Activated naive CD8-positive, alpha-beta T cell treated with anti-CD3 and anti-CD28 coated beads, Interleukin-2, amount 50 U/mL, for 16 hours (primary cell): ENCODE measurements around the gene AKAP13.
"Not testable (repeated sequence)": the region's sequence is repeated elsewhere in the genome, so short reads cannot be mapped to it uniquely, and the experiment has no call there.

ENCODE experiments used
- DNase-seq: peaks from one replicate; pipeline ENCODE4 v3.0.0-alpha.2; 2020; ENCODE audit warnings: low read depth, low spot score

The AKAP13 gene

DNA sequence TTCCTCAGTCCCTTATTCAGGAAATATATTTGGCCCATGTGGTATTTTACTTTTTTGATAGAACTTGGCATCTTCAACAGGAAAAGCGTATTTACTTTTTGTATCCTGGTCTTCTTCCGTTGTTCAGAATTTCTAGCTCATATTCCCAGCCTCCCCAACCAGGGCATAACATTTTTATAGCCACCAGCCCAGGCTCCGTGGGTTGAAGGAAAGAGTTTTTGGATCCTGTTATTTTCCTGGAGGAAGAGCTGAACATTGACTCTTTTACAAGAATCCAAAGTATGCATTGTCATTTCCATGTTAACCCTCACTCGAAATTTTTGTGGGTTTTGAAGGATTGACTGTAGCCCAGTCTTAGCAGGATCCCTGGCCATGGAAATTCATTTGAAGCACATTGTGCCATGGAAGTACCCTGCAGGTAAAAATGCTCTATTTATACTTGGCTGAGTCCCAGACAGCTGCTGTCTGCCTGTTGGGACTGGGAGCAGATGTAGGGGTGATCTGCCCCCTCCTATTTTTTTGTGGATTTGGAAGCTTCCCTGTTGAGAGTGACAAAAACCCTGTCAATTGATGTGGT is 98.8 kb downstream of the AKAP13 start:
- no peak for DNase-seq

- DNase-seq: no peak
Measured at GRCh38 chr15:85480923-85481322, 100.5 kb downstream of the AKAP13 start.

DNA sequence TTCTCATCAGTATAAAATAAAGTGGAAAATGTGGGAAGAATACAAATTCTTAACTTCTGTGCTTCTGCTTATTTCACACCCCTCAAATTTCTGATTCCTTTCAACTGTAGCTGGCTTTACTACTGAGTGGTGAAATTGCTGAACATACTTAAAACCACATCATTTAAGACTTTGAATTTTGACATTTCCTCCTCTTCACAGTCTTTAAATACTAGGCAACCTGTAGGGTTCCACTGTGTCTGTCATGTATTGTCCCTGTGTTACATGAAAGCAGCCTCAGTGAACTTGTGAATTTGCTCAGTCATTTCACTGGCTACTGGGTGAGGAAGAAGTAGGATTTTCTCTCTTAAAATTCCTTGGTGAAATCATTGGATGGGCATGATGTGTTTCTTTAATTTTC is 101.1 kb downstream of the AKAP13 start:
- not testable (repeated sequence) for DNase-seq

DNA sequence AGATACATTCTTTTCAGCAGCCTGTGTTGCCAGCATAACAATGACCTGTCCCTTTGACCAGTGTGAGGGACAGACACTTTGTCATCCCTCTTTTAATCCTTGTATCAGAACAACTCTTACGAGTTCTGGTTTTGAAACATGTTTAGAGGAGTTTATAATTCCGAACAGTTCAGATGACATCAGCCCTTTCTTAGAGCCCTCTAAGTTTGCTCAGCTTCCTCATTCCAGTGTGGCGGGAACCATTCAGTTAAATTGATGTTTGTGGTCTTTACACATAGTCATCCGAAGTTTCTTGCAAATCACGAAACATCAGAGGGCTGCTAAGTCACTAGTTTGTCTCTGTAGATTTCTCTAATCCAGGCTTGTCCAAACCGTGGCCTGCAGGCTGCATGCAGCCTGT is 102.5 kb downstream of the AKAP13 start:
- DNase-seq: no peak

- not testable (repeated sequence) for DNase-seq
Measured at GRCh38 chr15:85483955-85484354, 103.6 kb downstream of the AKAP13 start.

DNA sequence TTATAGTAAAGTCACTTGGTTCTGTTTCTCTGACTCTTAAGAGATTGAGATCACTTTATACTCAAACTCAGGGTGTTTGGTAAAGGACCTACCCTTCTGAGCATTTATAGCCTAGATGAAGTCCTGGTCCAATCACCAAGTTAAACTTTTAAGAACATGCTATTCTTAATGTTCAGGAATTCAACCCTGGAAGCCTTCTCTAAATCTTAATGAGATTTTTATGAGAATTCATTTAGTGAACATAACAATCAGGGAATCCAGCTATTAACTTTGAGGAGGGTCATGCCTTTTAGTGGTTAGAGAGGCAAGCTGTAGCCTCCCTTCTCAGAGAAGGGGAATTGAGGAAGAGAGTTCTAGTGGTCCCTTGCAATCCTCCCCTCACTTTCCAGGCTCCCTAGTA is 104.5 kb downstream of the AKAP13 start:
- not testable (repeated sequence) for DNase-seq

GRCh38 chr15:85485956-85486567 is 105.7 kb downstream of the AKAP13 start:
- DNase-seq: peak; percentile 37

DNA sequence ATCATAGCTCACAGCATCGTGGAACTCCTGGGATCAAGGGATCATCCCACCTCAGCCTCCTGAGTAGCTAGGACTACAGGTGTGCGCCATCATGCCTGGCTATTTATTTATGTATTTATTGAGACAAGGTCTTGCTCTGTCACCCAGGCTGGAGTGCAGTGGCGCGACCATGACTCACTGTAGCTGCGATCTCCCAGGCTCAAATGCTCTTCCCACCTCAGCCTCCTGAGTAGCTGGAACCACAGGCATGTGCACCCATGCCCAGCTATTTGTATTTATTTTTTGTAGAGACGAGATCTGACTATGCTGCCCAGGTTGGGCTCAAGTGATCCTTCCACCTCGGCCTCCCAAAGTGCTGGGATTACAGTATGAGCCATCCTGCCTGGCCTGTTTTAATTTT is 107.4 kb downstream of the AKAP13 start:
- not testable (repeated sequence) for DNase-seq

GRCh38 chr15:85488997-85489396 is 108.6 kb downstream of the AKAP13 start:
- DNase-seq: no peak

DNA sequence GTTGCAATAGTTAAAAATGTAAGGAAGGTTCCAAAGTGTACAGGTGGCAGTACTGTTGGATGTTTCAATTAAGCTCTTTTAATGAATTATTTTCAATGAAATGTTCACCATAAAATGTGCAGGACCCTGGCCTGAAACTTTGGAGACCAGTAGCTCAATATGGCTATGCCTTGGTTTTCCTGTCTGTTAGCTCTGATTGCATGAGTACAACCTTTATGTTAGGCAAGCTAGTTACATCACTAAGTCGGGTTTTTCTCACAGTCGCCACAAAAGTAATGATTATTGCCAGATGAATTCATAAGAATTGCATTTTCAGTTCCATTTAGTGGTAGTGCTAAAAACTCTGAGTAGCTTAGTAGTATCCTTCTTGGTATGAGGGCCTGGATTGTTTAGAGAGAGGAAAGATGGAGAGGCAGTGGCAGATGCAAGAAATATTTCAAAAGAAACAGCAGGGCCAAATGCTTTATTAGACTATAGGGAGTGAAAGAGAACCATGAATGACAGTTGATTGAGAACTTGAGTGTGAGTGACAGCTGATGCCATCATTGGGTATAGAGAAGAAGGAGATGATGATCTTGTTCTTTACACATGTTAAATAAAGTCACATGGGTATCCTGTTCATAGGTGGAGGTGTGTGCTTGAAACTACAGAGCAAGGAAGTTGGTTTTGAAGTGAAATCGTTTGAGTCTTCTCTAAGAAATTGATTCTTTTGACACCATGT is 109.5 kb downstream of the AKAP13 start:
- DNase-seq: no peak

DNA sequence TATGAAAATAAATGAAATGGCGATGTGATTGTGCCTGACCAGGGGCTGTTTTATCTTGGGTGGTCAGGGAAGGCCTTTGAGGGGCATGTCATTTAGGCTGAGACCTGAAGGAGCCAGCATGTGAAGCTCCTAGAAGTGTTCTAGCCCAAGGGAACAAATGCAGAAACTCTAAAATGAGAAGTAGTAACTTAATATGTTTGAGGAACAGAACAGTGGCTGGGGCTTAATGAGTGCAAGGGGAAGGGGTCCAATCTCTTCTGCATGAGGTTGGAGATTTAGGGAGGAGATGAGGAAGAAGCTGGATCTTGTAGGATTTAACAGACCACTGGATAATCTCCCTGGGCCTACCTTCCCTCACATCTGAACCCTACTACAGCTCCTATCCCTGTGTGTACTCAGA is 110.5 kb downstream of the AKAP13 start:
- DNase-seq: no peak

DNA sequence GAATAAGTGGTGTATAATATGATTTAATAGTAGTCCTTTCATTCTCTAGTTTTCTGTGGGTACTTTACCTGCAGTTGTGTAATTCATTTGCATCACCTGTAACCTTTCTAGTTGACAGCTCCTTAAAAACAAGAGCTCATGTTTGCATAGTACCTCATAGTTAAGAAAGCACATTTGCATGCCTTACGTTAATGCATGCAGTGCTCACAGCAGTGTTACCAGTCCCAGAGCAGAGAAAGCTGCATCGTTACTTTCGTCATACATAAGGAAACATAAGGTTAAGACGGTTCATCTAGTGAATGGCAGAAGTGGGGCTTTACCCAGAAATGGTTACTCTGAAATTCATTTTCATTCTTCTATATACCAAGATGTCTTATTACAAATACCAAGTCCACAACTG is 111.3 kb downstream of the AKAP13 start:
- DNase-seq: no peak

DNA sequence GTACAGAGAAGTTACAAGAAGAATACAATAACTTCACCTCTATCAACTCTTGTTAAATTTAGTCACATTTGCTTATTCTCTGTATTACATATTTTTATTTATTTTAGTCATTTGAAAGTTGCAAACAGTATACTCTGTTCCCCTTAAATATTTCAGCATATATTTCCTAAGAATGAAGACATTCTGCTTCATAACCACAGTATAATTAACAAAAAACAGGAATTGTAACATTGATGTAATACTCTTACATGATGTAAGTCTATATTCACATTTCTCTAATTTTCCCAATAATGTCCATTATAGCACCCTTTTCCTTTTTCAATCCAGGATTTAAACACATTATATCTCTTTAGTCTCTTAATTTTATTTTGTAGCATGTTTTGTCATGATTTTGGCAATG is 112.0 kb downstream of the AKAP13 start:
- no peak for DNase-seq

- DNase-seq: no peak
Measured at GRCh38 chr15:85493260-85493659, 112.9 kb downstream of the AKAP13 start.

GRCh38 chr15:85494048-85494777 is 113.8 kb downstream of the AKAP13 start:
- DNase-seq: no peak

DNA sequence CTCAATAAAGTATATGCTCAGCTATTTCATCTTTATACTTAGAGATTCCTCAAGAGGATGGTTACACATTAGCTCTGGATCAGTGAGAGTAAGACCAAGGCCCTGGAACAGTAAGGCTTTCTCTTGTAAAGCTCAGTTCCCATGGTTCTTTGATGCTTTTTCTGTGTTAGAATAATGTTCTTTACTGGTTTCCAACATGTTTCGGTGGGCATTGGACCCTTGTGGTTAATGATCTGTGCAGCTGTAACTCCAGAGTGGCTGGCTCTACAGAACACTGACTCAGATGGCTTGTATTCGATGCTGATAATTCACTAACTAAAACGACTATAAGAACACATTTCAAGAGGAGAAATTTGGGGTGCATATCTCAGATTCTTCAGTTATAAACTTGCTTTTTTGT is 114.7 kb downstream of the AKAP13 start:
- no peak for DNase-seq

DNA sequence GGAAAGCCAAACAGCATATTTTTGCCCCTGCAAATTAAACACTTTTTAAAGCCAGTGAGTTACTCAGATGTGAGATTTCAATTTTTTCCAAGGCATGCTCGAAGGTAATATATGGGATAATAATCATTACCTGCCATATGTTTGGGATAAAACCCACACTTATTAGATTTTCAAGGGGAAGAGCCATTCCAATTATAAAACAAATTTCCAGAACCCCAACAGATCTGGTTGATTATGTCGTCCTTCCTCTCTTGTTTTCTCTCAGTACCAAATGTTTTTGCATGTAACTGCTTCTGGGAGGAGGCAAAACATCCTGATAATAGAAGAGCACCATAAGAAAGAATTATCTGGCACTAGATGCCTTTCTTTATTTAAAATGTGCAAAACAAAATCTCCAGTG is 115.1 kb downstream of the AKAP13 start:
- no peak for DNase-seq

DNA sequence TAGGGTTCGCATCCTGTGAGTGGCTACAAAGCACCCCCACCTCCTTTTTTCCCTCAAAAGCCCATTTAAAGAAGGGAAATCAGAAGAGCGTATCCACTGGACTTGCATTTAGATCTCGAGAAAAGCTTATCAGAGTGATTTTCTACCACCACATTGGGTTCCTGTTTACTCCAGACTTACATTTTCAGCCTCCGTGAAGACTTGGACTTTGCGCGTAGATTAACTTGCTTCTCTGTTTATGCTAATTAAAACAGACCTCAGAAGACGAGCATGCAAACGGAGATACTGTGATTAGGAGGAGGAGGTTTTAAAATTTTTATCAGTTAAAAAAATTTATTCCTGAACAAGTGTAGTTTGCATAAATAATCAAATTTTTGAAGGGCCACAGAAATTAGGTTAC is 115.7 kb downstream of the AKAP13 start:
- DNase-seq: no peak

- DNase-seq: no peak
Measured at GRCh38 chr15:85496551-85497171, 116.3 kb downstream of the AKAP13 start.

GRCh38 chr15:85497172-85497569 is 116.8 kb downstream of the AKAP13 start:
- DNase-seq: no peak

GRCh38 chr15:85498471-85498870 is 118.1 kb downstream of the AKAP13 start:
- no peak for DNase-seq

DNA sequence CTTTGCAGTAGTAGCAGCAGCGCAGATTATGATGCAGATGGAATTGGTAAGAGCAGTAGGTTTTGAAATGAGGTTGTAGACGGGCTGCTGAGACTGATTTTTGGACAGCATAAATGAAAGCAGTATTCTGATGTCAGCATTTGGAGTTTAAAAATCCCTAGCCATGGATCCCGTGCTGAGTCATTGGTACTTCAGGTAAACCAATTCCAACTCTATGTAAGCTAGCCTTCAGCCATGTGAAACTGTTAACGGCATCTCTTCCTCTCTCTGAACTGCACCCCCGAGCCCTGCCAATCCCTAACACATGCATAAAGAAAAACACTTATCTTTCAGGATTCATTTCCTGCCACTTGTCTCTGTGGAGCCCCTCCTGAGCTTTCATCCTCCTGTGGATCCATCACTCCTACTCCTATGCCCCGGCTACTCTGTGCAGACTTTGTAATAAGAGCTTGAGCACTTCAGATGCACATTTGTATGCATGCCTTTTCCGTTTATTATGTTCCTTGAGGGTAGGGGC is 119.0 kb downstream of the AKAP13 start:
- no peak for DNase-seq
